HG02852 (cell line): Measurements from ENCODE around the gene ZFX.

Source experiments
- ATAC-seq: cut with Tn5 transposase; IDR thresholded peaks from one replicate; pipeline ENCODE4 v1.9.1; 2021; ENCODE audit warnings: mild to moderate bottlenecking, moderate library complexity; ENCODE audit not compliant: unreplicated experiment

ZFX gene

GRCh38 chrX:24200133-24200532 lies 50.6 kb downstream of the ZFX start:
- no peak for ATAC-seq

GRCh38 chrX:24201216-24201615 lies 51.7 kb downstream of the ZFX start:
- ATAC-seq: no peak

GRCh38 chrX:24202465-24203031 lies 53.0 kb downstream of the ZFX start:
- ATAC-seq: no peak

GRCh38 chrX:24203072-24203808 lies 53.7 kb downstream of the ZFX start:
- ATAC-seq: no peak

- no peak for ATAC-seq
Observed at GRCh38 chrX:24204331-24204730, 54.8 kb downstream of the ZFX start.

GRCh38 chrX:24204958-24205357 lies 55.4 kb downstream of the ZFX start:
- no peak for ATAC-seq

GRCh38 chrX:24207826-24208225 lies 58.3 kb downstream of the ZFX start:
- no peak for ATAC-seq

- ATAC-seq: no peak
Observed at GRCh38 chrX:24208496-24209240, 59.1 kb downstream of the ZFX start.

GRCh38 chrX:24210190-24210589 lies 60.7 kb downstream of the ZFX start:
- ATAC-seq: no peak

- no peak for ATAC-seq
Observed at GRCh38 chrX:24214568-24214967, 65.0 kb downstream of the ZFX start.

GRCh38 chrX:24215272-24215671 lies 65.7 kb downstream of the ZFX start:
- no peak for ATAC-seq

- no peak for ATAC-seq
Observed at GRCh38 chrX:24216037-24216436, 66.5 kb downstream of the ZFX start.

- no peak for ATAC-seq
Observed at GRCh38 chrX:24216827-24217226, 67.3 kb downstream of the ZFX start.

- ATAC-seq: peak; percentile 51
Observed at GRCh38 chrX:24219320-24219719, 69.8 kb downstream of the ZFX start.

- ATAC-seq: no peak
Observed at GRCh38 chrX:24221872-24222271, 72.3 kb downstream of the ZFX start.

GRCh38 chrX:24225265-24225664 lies 75.7 kb downstream of the ZFX start:
- no peak for ATAC-seq

- no peak for ATAC-seq
Observed at GRCh38 chrX:24226176-24226575, 76.6 kb downstream of the ZFX start.

GRCh38 chrX:24228596-24228995 lies 79.1 kb downstream of the ZFX start:
- ATAC-seq: no peak

GRCh38 chrX:24229400-24229879 lies 79.9 kb downstream of the ZFX start:
- no peak for ATAC-seq

GRCh38 chrX:24229976-24230375 lies 80.4 kb downstream of the ZFX start:
- no peak for ATAC-seq

GRCh38 chrX:24231131-24231540 lies 81.6 kb downstream of the ZFX start:
- ATAC-seq: no peak

- ATAC-seq: no peak
Observed at GRCh38 chrX:24231641-24232179, 82.2 kb downstream of the ZFX start.
